ENCODE results near the gene NTRK1.

GRCh38 chr1:156834322-156834721 is 26.3 kb upstream of the NTRK1 start:
- TF ChIP-seq POLR2AphosphoS5 (IDR thresholded peaks at IDR 0.05; ENCODE audit: low read depth, low read length) (no peak), FOSL2 (IDR thresholded peaks at IDR 0.05; ENCODE audit: borderline replicate concordance, low read depth) (no peak), EP300 (IDR thresholded peaks at IDR 0.05; ENCODE audit: borderline replicate concordance in 1 of 2, low read depth in 1 of 2, low read length in 1 of 2) (no peak)
- TF ChIP-seq, protein P1, sequence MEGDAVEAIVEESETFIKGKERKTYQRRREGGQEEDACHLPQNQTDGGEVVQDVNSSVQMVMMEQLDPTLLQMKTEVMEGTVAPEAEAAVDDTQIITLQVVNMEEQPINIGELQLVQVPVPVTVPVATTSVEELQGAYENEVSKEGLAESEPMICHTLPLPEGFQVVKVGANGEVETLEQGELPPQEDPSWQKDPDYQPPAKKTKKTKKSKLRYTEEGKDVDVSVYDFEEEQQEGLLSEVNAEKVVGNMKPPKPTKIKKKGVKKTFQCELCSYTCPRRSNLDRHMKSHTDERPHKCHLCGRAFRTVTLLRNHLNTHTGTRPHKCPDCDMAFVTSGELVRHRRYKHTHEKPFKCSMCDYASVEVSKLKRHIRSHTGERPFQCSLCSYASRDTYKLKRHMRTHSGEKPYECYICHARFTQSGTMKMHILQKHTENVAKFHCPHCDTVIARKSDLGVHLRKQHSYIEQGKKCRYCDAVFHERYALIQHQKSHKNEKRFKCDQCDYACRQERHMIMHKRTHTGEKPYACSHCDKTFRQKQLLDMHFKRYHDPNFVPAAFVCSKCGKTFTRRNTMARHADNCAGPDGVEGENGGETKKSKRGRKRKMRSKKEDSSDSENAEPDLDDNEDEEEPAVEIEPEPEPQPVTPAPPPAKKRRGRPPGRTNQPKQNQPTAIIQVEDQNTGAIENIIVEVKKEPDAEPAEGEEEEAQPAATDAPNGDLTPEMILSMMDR (IDR thresholded peaks at IDR 0.05), result no peak
